WTC11 (cell line): Measurements from ENCODE around the gene MEIS3. TPM values are rescaled to one million over a fixed set of nuclear protein-coding genes. Genes with fewer than 3 reads are reported as not detected.

ENCODE experiments used
- ATAC-seq: fragments of 200-7000 bp; cut with Tn5 transposase; 2 replicates; pipeline ENCODE4 v1.10.0; 2021; ENCODE audit warnings: mild to moderate bottlenecking, moderate library complexity
- CTCF ChIA-PET: fragments of 300-600 bp; sonication (Branson Sonifier 250); formaldehyde crosslinking; loops from one replicate; lab custom pipeline; 2021; ENCODE audit warnings: antibody characterized with exemption; lab: Charles Lee
- POLR2A ChIA-PET: fragments of 350-600 bp; sonication (Branson Sonifier 250); formaldehyde crosslinking; loops from one replicate; lab custom pipeline; 2021; ENCODE audit warnings: antibody characterized with exemption; lab: Charles Lee
- DNase-seq: peaks from one replicate; pipeline ENCODE4 v3.0.0; 2021; ENCODE audit warnings: low spot score
- H3K27ac Mint-ChIP-seq: 2 replicates; pipeline ENCODE4 v1.8.0; 2021; ENCODE audit warnings: mixed read lengths
- H3K27me3 Mint-ChIP-seq: 2 replicates; pipeline ENCODE4 v1.8.0; 2021; ENCODE audit warnings: low read depth, mild to moderate bottlenecking, moderate library complexity, mixed read lengths
- H3K36me3 Mint-ChIP-seq: 2 replicates; pipeline ENCODE4 v1.8.0; 2021; ENCODE audit warnings: mixed read lengths
- H3K4me1 Mint-ChIP-seq: 2 replicates; pipeline ENCODE4 v1.8.0; 2022; ENCODE audit warnings: mixed read lengths
- H3K4me3 Mint-ChIP-seq: 2 replicates; pipeline ENCODE4 v1.8.0; 2021; ENCODE audit warnings: mild to moderate bottlenecking, moderate library complexity, mixed read lengths
- H3K9me3 Mint-ChIP-seq: 2 replicates; pipeline ENCODE4 v1.8.0; 2021; ENCODE audit warnings: mixed read lengths
- EMX1 ChIP-seq: fragments of 250-450 bp; sonication (Bioruptor Pico); IDR thresholded peaks from 2 replicates; pipeline ENCODE4 v1.8.0; 2021; ENCODE audit warnings: mild to moderate bottlenecking
- ESRRA ChIP-seq: sonication (generic); formaldehyde crosslinking; IDR thresholded peaks from 2 replicates; pipeline ENCODE4 v1.8.1; 2022; ENCODE audit warnings: mild to moderate bottlenecking, missing genetic modification reagents, borderline replicate concordance
- ETV6 ChIP-seq: sonication (generic); formaldehyde crosslinking; IDR thresholded peaks from 2 replicates; pipeline ENCODE4 v1.8.1; 2022; ENCODE audit warnings: mild to moderate bottlenecking, missing genetic modification reagents
- GRHL2 ChIP-seq: fragments of 250-450 bp; sonication (Bioruptor Pico); IDR thresholded peaks from 2 replicates; pipeline ENCODE4 v1.8.0; 2022; ENCODE audit warnings: mild to moderate bottlenecking, moderate library complexity; ENCODE audit not compliant: insufficient replicate concordance, severe bottlenecking
- KAT7 ChIP-seq: sonication (generic); formaldehyde crosslinking; IDR thresholded peaks from 2 replicates; pipeline ENCODE4 v1.8.1; 2023; ENCODE audit warnings: missing genetic modification reagents, mild to moderate bottlenecking, borderline replicate concordance
- OVOL2 ChIP-seq: fragments of 250-450 bp; sonication (Bioruptor Pico); IDR thresholded peaks from 2 replicates; pipeline ENCODE4 v1.9.0; 2021; ENCODE audit warnings: mild to moderate bottlenecking, borderline replicate concordance
- RELA ChIP-seq: sonication (generic); formaldehyde crosslinking; IDR thresholded peaks from 2 replicates; pipeline ENCODE4 v1.8.1; 2022; ENCODE audit warnings: missing genetic modification reagents, mild to moderate bottlenecking, borderline replicate concordance
- ZNF121 ChIP-seq: sonication (generic); formaldehyde crosslinking; IDR thresholded peaks from 2 replicates; pipeline ENCODE4 v1.8.0; 2023; ENCODE audit warnings: missing genetic modification reagents
- ZNF232 ChIP-seq: sonication (generic); formaldehyde crosslinking; IDR thresholded peaks from 2 replicates; pipeline ENCODE4 v1.8.0; 2022; ENCODE audit warnings: mild to moderate bottlenecking, missing genetic modification reagents
- ZNF416 ChIP-seq: fragments of 250-450 bp; sonication (Bioruptor Pico); IDR thresholded peaks from 2 replicates; pipeline ENCODE4 v1.9.0; 2021; ENCODE audit warnings: mild to moderate bottlenecking, inconsistent platforms
- total RNA-seq: library from RNA; stranded (reverse); gene quantifications from 3 replicates; pipeline ENCODE4 v1.2.3, GENCODE V29; 2021
- TF ChIP-seq, protein P1 (sequence below): sonication (generic); formaldehyde crosslinking; IDR thresholded peaks from 2 replicates; pipeline ENCODE4 v1.8.1; 2023; ENCODE audit warnings: mild to moderate bottlenecking, moderate library complexity, missing genetic modification reagents
- TF ChIP-seq, protein P2 (sequence below): sonication (generic); formaldehyde crosslinking; IDR thresholded peaks from 2 replicates; pipeline ENCODE4 v1.8.1; 2023; ENCODE audit warnings: mild to moderate bottlenecking, missing genetic modification reagents
- TF ChIP-seq, protein P3 (sequence below): sonication (generic); formaldehyde crosslinking; IDR thresholded peaks from 2 replicates; pipeline ENCODE4 v1.8.0; 2023; ENCODE audit warnings: missing genetic modification reagents
- TF ChIP-seq, protein P4 (sequence below): sonication (generic); formaldehyde crosslinking; IDR thresholded peaks from 2 replicates; pipeline ENCODE4 v1.8.0; 2022; ENCODE audit warnings: missing genetic modification reagents
- TF ChIP-seq, protein P5 (sequence below): sonication (generic); formaldehyde crosslinking; conservative IDR thresholded peaks from 2 replicates; pipeline ENCODE4 v1.8.1; 2022; ENCODE audit warnings: mild to moderate bottlenecking, missing genetic modification reagents

MEIS3 gene
- total RNA-seq, 1 experiment from 2014 or later, result 38.5 TPM

DNA sequence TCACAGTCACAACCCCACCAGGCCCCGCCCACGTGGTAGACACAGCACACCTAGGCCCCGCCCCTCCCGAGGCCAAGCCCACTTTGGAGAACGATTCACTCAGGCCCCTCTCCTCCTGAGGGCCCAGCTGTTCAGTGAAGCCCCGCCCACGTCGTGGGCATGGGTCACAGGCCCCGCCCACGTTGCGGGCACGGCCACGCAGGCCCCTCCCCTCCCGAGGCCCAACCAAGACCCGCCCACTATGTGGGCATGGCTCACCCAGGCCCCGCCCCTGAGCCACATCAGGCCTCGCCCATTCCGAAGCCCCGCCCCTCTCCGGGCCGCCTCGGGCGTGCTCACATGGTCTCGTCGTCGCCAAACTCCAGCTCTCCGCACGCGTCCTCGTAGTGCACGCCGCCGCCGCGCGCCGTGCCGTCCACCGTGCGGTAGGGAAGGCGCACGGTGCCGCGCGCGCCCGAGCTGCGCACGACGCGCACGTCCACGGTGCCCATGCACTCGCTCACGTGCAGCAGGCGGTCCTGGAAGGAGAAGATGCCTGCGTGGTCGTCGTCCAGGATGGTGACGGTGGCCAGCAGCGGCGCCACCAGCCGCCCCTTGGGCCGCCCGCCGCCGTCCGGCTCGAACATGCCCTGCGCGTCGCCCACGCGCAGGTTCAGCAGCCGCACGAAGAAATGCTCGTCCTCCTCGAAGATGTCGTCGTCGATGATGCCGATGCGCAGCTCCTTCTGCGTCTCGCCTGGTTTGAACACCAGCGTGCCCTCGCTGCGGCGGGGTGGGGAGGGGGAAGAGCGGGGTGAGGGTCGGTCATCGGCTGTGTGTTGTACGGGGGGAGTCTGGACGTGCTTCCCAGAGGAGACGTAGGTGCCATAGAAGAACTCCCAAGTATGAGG lies 28.4 kb upstream of the MEIS3 start (continued):
- TF ChIP-seq, protein P1, sequence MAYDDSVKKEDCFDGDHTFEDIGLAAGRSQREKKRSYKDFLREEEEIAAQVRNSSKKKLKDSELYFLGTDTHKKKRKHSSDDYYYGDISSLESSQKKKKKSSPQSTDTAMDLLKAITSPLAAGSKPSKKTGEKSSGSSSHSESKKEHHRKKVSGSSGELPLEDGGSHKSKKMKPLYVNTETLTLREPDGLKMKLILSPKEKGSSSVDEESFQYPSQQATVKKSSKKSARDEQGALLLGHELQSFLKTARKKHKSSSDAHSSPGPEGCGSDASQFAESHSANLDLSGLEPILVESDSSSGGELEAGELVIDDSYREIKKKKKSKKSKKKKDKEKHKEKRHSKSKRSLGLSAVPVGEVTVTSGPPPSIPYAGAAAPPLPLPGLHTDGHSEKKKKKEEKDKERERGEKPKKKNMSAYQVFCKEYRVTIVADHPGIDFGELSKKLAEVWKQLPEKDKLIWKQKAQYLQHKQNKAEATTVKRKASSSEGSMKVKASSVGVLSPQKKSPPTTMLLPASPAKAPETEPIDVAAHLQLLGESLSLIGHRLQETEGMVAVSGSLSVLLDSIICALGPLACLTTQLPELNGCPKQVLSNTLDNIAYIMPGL (CRISPR knock-in tag), result peak; percentile 85
- TF ChIP-seq GRHL2 (no peak), KAT7 (CRISPR knock-in tag) (peak; percentile 19; the same call in 1 of the 2 replicates), ZNF232 (CRISPR knock-in tag) (peak; percentile 99), OVOL2 (no peak), ZNF416 (peak; percentile 78; the same call in 1 of the 2 replicates), ESRRA (CRISPR knock-in tag) (peak; percentile 97), ETV6 (CRISPR knock-in tag) (peak; percentile 100)
- TF ChIP-seq, protein P2, sequence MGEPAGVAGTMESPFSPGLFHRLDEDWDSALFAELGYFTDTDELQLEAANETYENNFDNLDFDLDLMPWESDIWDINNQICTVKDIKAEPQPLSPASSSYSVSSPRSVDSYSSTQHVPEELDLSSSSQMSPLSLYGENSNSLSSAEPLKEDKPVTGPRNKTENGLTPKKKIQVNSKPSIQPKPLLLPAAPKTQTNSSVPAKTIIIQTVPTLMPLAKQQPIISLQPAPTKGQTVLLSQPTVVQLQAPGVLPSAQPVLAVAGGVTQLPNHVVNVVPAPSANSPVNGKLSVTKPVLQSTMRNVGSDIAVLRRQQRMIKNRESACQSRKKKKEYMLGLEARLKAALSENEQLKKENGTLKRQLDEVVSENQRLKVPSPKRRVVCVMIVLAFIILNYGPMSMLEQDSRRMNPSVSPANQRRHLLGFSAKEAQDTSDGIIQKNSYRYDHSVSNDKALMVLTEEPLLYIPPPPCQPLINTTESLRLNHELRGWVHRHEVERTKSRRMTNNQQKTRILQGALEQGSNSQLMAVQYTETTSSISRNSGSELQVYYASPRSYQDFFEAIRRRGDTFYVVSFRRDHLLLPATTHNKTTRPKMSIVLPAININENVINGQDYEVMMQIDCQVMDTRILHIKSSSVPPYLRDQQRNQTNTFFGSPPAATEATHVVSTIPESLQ (CRISPR knock-in tag), result no peak
- TF ChIP-seq, protein P3, sequence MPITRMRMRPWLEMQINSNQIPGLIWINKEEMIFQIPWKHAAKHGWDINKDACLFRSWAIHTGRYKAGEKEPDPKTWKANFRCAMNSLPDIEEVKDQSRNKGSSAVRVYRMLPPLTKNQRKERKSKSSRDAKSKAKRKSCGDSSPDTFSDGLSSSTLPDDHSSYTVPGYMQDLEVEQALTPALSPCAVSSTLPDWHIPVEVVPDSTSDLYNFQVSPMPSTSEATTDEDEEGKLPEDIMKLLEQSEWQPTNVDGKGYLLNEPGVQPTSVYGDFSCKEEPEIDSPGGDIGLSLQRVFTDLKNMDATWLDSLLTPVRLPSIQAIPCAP (CRISPR knock-in tag), result peak; percentile 99

DNA sequence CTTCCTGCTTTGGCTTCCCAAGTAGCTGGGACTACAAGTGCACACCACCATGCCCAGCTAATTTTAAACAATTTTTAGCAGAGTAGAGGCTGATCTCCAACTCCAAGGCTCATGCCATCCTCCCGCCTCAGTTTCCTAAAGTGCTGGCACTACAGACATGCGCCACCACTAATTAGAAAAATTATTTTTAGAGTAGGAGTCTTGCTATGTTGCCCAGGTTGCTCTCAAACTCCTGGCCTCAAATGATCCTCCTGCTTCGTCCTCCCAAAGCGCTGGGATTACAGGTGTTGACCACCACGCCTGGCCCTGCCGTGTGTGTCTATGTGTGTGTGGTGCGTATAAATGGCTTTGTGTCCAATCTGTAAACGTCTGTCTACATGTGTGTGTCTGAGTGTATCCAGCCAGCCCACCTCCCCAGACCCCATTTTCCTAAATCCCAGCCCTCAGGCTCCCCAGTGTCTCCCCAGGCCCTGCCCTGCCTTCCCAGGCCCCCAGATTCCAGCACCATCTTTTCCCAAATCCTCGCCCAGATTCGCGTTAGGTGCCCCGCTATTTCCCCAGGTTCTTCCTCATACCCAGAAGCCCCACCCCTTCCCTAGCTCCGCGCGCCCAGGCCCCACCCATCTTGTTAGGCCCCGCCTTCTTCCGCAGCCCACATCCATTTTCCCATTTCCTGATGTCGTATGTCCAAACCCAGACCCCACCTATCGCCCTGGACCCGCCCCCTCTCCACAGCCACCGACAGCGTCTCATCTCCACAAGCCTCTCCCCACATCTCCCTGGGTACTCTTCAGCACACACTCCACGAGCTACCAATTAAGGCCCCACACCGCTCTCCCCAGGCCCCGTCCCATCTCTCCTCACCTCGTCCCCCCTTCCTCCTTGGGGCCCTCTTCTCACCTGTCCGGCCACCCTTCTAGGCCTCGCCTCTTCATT lies 27.5 kb upstream of the MEIS3 start:
- peak overlapping the region; percentile 81 for H3K27ac Mint-ChIP-seq
- peak overlapping the region; percentile 79 for H3K4me3 Mint-ChIP-seq
- ATAC-seq (peak; percentile 78), DNase-seq (peak; percentile 94)
- H3K27me3 Mint-ChIP-seq, result peaks cover 60% of the 10 kb centered on the region
- H3K9me3 Mint-ChIP-seq, result no peaks in the 10 kb centered on the region
- CTCF ChIA-PET, result interaction anchor here (0.6 to 6.4 kb wide), 29 partner anchors 8 to 887 kb away, joined by 3 to 98 read pairs (median 4); partner anchors contain the start of genes DHX34, EHD2, KPTN and NAPA
- H3K4me1 Mint-ChIP-seq, result peaks cover 36% of the 10 kb centered on the region
- TF ChIP-seq EMX1 (CRISPR knock-in tag) (no peak), ZNF121 (peak; percentile 60; the same call in 1 of the 2 replicates), RELA (no peak)
- TF ChIP-seq, protein P4, sequence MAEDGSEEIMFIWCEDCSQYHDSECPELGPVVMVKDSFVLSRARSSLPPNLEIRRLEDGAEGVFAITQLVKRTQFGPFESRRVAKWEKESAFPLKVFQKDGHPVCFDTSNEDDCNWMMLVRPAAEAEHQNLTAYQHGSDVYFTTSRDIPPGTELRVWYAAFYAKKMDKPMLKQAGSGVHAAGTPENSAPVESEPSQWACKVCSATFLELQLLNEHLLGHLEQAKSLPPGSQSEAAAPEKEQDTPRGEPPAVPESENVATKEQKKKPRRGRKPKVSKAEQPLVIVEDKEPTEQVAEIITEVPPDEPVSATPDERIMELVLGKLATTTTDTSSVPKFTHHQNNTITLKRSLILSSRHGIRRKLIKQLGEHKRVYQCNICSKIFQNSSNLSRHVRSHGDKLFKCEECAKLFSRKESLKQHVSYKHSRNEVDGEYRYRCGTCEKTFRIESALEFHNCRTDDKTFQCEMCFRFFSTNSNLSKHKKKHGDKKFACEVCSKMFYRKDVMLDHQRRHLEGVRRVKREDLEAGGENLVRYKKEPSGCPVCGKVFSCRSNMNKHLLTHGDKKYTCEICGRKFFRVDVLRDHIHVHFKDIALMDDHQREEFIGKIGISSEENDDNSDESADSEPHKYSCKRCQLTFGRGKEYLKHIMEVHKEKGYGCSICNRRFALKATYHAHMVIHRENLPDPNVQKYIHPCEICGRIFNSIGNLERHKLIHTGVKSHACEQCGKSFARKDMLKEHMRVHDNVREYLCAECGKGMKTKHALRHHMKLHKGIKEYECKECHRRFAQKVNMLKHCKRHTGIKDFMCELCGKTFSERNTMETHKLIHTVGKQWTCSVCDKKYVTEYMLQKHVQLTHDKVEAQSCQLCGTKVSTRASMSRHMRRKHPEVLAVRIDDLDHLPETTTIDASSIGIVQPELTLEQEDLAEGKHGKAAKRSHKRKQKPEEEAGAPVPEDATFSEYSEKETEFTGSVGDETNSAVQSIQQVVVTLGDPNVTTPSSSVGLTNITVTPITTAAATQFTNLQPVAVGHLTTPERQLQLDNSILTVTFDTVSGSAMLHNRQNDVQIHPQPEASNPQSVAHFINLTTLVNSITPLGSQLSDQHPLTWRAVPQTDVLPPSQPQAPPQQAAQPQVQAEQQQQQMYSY, result peak; percentile 92
- TF ChIP-seq, protein P5, sequence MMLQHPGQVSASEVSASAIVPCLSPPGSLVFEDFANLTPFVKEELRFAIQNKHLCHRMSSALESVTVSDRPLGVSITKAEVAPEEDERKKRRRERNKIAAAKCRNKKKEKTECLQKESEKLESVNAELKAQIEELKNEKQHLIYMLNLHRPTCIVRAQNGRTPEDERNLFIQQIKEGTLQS, result no peak
- POLR2A ChIA-PET, result interaction anchor here (0.6 to 1.7 kb wide), 11 partner anchors 8 to 1730 kb away, joined by 3 to 7 read pairs (median 3); no protein-coding TSS in a partner anchor
- H3K36me3 Mint-ChIP-seq, result no peaks in the 10 kb centered on the region
